ENCODE results near the gene DAP.

Gene DAP

DNA sequence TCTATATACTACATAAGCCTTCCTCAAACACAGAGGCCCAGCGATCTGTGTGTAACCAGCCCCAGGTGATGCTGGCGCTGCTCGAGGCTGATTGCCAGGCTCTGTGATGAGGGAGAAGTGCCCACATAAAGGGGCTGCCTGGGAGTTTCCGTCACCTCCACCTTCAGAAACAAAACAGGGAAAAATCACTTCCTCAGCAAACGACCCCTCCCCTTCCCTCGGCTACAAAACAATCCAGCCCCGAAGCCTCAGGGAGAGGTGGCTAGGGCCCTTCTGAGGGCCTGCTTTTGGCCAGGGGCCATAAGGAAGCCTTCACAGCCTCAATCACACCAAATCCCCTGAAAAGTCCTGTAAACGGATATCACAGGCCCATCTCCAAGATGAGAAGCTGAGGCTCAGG is 51.1 kb downstream of the DAP start:
- no peak for DNase-seq (ENCODE audit: low spot score)

DNA sequence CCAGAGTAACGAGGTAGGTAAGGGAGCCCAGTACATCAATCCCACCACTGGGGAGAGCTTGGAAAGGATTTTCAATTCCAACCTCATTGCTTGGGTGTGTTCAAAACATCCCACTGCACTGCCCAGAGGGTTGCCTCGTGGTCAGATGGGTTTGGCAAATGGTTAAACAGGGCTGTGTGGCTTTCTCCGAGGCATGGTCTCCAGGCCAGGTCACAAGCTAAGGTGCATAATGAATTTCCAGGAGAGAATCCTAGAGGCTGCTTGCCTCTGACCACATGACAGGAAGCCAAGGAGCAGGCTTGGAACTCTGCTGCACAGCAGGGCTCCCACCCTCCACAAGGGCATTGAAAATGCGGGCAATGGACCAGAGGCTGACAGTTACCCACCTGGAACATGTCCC is 51.6 kb downstream of the DAP start:
- DNase-seq (ENCODE audit: low spot score) = no peak

DNA sequence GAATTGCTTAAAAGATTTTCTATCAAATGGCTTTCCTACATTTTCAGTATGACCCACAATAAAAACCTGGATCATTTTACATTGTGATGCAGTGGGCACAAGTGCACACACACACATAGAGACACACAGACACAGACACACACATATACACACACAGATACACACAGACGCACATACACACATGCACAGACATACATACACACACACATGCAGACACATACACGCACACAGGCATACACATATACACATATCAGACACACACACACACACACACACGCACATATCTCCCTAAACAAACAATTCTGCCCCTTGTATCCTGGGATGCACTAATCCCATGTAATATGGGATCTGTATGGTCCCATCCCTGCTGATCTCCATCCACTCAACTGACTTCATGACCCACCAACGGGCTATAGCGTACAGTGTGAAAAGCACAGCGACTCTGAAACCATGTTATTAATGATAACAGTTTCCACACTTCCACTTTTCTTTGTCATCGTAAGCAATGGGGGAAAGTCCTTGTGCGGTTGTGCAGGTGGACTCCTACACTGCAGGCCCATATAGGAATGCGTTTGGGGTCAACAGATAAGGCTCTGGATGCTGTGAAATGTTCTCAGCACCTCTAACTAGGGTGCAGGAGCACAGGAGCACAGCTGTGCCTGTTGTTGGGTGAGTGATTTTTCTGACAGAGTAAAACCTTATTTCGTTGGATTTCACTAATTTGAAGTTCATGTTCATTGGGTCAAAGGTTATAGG is 52.7 kb downstream of the DAP start:
- no peak for DNase-seq (ENCODE audit: low spot score)

DNA sequence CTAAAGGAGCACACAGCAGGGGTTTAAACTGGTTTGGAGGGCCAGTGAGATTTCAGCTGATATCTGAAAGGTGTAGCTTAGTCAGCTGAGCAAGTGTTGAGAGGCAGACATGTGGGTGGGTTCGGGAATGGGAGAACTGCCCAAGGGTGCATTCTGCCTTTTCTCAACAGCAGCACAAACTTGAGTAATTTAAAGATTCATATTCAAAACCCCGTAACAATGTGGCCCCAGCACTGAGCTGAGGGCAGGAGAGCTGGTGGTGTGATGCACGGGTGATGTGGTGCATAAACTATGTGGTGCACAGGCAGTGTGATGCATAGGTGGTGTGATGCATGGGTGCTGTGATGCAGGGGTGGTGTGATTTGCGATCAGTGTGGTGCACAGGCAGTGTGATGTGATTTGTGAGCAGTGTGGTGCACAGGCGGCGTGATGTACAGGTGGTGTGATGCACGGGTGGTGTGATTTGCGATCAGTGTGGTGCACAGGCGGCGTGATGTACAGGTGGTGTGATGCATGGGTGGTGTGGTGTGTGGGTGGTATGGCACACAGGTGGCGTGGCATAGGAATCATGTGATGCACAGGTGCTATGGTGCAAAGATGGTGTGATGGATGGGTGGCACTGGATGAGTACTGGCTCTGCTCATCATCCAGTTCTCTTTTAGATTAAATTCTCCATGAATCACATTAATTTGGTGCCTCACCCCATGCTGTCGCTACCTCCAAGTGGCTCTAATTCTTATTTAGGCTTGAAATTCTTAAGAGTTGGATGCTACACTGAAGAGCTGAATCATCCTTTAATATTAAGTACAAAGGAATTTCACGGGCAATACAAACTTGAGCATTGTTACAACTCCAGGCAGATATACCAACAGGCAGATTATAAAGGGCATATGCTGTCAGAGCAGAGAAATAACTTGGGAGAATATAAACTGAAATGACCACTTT is 53.6 kb downstream of the DAP start:
- DNase-seq (ENCODE audit: low spot score) = no peak

DNA sequence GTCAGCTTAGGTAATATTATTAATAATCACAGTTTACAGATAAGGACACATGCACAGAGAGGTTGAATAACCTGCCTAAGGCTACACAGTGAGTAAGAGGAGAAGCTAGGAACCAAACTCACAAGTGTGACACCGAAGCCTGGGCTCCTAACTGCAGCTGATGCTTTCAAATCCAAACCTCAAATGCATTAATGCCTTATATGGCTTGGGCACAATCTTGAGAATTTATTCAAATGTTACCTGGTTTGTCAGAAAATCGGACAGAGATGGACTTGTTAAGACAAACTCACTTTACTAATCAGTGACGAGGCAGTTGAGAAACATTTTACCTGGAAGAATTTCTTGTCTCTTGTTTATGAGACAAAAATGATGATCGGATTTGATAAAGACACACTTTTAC is 54.7 kb downstream of the DAP start:
- no peak for DNase-seq (ENCODE audit: low spot score)

DNA sequence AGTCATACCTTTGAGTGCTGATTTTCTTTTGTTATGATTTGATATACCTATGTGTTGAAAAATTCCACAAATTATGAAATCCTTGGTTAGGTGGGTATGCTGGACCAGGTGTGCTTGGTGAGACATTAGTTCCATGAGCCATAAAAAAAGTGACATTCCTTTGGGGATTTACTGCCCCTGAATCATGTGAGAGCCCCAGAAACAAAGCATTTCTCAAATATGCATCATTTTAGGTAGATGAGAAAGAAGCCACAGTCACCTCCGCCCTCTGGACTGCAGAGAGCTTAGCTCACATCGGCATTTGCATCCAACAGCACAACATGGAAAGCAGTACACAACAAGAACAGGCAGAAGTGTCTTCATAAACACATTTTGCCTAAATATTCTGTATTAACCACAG is 55.3 kb downstream of the DAP start:
- DNase-seq (ENCODE audit: low spot score) = no peak

DNA sequence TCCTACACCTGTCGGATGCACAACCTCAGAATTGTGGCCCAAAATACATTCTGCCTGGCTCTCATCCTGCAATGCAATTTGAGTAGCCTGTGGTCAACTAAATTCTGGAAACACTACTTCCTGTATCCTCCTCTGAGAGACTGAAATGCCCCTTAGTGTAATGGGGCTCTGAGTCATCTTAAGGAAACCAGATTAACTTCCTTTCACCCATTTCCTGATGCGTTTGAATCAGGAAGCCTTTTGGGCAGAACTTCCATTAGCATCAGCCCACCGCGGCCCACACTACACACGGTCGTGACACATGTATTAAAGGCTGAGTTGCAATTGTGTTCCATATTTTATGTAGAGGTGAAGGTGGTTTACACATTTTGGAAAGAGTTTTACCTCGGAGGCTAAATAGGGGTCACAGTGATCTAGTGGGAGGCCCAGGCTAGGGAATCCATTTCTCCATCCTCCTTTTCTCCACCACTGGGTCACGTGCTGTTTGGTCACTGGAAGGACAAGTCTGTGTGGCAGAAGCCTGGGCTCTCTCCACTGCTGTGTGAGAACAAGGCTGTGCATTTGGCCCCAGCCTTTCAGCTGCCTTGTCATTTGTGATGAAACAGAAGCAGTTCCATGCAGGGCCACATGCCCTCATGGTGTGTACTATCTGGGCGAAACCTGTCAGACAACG is 55.9 kb downstream of the DAP start:
- no peak for DNase-seq (ENCODE audit: low spot score)

DNA sequence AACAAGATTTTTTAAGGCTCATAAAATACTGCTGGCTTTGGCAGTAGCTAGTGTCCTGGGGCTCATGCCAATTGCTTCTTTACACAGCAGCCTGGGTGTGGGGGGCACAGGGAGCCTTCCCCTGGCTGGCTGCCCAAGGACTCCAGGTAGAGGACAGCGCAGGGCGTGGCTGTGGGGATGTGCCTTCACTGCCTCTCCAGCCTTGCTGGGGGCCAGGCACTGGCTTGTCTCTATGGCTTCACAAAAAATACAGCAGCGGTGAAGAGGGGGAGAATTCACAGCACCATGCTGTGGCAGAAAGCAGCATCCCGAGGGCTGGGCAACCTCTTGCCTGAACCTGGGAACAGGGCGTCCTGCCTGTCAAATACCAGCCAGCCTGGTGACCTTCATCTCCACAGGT is 57.4 kb downstream of the DAP start:
- DNase-seq (ENCODE audit: low spot score) = no peak

DNA sequence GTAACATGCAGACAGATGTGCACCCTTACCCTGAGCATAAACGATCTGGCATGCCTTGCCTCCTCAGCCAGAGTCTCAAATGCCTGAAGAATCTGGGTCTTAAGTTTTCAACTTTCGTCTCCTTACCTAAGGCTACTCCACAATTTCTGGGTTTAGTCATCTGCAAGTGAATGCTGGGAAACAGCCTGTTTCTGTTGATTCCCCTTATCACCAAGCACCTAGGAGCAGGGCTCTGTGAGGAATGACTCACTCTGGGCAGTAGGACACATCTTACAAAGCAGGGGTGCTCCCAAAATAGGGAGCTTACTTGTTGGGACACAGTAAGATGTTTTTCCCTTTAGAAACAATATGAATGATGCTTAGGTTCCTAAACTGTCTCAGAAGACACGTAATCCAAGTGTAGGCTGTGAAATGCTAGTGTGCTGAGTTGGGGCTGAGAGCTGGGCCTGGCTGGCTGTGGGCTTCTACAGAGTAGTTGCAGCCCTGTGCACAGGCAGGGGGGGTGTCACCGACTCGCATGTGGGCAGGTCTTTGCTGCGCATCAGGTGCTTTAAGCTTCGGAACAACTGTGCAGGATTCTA is 58.0 kb downstream of the DAP start:
- no peak for DNase-seq (ENCODE audit: low spot score)

DNA sequence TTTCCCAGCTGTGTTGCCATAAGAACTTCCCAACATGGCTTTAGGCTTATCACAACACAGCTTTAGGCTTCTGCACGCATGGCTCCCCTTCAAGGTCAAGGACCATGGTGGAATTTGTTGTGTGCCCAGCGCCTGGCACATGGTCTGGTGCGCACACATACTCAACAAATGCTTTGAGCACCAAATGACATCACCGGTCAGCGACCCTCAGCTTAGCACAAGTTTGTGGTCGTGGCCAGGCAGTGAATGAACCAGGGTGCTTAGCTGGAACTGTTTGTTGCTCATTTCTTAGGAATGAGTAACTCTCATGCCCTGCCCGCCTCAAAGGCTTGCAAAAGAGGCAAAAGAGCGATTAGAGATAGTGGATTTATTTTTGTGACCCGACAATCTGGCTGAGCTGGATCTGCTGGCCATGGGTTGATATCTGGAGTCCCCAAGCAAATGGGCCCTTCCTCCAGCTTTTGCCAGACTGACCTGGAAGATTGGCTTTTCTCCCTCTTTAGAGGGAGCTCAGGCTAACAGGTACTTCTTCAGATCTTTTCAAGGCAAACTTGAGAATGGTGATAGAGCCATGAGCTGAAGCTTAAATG is 58.9 kb downstream of the DAP start:
- no peak for DNase-seq (ENCODE audit: low spot score)

DNA sequence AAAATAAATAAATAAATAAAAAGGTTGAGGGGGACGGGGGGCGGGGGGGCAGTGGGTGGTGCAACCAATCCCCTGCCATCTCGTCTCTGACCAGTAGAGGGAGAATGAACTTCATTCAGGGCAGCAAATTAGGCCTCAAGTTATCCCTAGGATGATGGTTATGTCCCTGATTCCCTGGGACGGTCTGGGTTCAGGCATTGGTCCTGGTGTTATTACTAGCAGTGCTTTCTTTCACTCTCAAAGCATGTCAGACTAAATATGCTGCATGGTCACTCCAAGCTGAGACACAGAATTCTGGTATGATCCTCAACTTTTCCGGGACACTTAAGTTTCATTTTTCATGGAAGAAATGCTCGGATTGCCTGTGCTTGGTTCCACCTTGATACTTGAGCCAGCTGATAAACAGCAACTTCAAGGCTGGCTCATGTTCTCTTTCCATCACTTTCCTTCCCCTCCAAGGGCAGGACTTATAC is 59.4 kb downstream of the DAP start:
- DNase-seq (ENCODE audit: low spot score) = peak; percentile 54

DNA sequence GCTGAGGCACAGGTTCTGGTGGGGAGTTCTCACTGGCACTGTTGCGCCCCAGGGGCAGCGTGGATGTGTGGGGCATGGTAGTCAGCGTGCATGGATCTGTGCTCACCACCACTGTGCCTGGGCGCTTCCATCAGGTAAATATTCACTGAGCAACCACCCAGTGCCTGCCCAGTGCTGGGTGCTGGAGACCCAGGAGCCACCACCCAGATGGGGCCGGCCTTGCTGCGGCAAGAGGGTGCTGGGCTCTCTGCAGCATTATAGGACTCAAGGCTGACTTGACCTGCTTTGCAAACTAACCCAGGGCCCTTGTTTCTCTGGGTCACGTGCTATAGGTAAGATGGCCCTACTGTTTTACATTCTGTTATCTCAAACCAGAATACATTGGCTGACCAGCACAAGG is 60.5 kb downstream of the DAP start:
- DNase-seq (ENCODE audit: low spot score) = no peak

DNA sequence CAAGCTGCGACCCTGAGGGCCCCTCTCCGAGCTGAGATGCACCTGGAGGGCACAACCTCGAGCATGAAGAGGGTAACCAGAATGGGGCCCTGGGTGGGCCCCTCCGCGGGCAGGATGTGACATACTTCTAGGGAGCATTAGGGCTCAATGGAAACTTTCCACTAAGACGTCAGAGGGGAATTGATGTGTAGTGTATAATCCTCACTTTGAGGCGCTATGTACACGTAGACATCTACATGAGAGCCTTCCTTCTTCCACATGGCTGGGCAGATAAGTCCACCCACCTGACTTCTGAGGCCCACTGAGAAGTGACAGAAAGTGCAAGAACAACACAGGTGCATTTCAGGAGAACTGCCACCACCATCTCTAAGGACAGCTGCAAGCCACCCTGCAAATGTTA is 61.0 kb downstream of the DAP start:
- no peak for DNase-seq (ENCODE audit: low spot score)

DNA sequence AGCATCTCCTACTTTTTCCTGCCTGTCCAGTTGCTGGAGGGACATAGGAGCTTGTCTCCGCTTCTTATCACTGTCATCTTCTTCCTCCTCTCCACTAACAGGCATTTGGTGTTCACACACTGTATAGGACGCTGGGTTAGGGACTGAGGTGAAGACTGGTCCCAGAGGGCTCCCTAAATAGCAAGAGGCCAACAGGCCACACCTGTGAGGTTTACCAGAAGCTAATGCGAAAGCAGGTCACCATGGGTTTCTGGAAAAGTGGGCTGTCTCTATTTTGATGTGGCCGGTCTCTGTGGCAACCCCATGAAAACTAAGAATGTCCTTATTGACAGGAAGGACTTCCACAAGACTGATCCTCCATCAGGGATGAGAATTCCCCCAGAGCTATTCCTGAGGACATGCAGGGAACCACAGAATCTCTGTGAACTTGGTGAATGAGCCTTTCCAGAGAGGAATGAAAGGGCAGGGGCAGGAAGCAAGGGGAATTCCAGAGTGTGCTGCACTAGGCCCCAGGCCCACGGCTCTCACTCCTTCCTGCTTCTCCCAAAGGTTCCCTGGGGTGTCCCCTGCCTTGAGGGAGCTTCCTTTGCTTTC is 61.7 kb downstream of the DAP start:
- no peak for DNase-seq (ENCODE audit: low spot score)

DNA sequence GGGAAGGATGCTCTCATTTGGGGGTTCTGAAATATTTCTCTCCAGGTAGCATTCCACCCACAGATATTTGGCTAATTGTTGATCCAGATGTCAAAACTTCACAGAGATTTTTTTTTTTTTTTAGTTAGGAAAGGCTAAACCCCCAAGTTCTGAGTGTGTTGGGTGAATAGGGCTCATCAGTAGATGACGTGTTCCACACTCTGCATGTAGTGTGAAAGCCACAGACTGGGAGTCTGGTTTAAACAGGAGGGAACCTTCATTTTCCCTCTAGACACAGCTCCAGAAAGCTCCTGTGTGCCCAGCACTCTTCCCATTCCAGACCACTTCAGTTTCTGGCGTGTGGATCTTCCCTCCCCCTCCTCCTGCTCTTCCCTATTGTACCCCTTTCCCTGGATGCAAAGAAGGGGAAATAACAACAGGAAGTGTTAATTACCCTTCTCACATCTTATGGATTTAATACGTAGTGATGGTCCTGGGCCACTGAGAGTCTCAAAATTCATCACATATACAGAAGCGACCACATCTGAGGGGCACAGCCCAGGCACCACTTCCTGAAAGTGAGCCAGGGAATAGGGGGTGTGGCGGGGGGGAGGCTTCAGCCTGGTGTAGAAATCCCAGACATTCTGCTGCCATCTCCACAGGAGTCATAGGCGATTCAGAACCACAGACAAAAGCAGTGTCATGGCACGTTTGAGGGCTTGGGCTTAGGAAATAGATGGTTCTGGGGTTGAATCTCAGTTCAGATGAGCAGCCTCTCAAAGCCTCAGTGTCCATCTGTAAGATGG is 65.1 kb downstream of the DAP start:
- no peak for DNase-seq (ENCODE audit: low spot score)

DNA sequence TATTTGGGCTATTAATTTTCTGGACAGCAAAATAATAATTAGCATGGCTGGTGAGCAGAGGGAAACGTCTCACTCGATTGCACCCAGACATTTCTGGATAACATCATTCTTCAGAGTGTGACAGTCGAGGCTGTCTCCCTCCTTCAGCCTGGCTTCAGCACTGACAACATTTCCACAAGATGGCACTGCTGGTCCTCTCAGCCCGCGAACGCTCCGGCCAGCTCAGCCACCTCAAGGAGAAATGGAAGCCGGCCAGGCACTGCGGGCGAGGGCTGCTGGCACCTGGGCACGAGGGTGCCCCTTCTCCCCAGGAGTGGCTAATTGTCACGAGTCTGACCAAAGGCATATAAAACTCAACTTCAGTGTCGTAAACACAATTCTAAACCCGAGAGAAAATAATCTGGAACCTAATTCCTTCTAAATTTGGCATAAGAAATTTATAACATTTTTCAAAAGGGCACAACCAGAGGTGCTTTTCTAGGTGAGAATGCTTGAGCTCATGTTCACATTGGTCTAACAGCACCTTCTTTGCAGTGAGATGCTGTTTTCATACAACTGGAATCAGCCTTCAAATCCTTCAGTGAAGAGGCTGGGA is 65.9 kb downstream of the DAP start:
- peak; percentile 76 for DNase-seq (ENCODE audit: low spot score)

DNA sequence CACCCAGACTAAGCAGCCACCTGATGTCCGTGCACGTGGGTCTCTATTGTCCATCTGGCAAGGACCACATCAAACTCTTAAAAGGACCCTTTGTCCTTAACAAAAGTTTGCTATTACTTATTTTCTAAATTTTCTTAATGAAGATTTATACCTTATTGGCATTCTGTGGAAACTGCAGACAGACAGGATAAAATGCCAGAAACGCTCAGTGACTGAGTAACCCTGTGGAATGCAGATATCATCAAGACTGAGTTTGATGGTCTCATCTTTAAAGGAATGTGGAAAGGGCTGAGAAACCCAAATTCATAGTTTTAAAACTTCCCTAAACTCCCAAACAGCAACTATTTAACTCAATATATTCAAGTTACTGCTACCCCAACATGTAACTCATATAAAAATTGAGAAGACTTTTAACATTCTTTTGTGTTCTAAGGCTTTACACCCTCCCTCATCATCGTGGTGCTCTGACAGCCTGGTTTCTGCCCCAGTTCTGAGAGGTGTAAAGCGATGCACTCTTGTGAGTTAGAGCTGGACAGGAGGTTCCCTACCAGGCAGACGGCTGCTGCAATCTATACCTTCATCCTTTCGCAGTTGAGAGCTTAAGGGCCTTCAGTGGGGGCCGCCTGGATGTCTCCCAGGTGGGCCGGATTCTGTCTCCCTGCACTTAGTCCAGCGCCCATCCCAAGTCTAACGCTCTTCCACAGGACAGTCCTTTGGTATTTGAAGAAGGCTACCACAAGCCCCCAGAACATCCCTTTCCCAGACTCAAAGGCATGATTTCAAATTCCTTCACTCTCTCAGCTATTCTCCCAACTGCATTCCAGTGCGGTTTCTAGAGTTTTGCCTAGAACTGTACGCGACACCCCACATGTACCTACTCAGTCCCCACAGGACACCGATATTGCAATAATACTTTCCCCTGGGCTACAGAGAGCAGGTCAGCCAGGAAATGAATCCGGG is 68.9 kb downstream of the DAP start:
- no peak for DNase-seq (ENCODE audit: low spot score)

DNA sequence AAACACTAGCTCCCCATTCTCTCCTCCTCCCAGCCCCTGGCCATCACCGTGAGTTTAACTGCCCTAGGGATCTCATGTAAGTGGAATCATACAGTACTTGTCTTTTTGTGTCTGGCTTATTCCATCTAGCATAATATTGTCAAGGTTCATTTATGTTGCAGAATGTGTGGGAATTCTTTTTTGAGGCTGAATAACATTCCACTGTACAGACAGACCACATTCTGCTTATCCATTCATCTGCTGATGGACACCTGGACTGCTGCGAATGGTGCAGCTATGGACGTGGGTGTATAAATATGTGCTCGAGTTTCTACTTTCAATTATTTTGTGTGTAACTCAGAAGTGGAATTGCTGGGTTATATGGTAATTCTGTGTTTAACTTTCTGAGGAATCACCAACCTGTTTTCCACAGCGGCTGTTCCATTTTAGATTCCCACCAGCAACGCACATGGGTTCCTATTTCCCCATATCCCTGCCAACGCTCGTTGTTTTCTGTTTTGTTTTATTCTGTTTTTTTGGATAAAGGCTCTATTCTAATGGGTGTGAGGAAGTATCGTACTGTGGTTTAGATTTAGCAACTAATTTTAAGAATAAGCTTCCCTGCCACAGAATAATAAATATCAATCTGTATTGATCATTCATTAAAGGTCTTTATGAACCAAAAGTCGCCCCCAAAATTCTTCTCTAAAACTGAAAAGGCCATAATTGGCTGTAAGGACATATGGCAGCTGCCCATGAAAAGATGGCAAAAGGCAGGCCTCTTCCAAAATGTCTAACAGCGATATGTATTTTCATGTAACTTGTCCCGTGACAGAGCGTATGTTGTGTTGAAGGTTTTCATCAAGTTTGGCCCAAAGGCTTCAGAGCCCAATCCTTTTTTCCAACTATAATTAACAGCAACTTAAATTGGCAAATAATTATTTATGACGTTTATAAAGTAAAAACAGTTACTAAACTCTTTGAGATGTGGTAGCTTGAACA is 70.3 kb downstream of the DAP start:
- DNase-seq (ENCODE audit: low spot score) = no peak

All from ecto neural progenitor cell (in vitro differentiated cells).